Lower leg skin (tissue), 4 donors: ENCODE results near the gene SEPTIN8. TPM values are rescaled to one million over a fixed set of nuclear protein-coding genes. Genes with fewer than 3 reads are reported as not detected.

Experiments
- DNase-seq, 2 donors: peaks; one replicate each; pipeline ENCODE4 v3.0.0-alpha.2; 2019; ENCODE audit warnings: low spot score in 2 of 2
- H3K4me3 ChIP-seq: fragments of 200-600 bp; sonication (generic); 2 replicates; pipeline ENCODE4 v1.5.1; 2017; ENCODE audit warnings: mild to moderate bottlenecking, low read depth; ENCODE audit not compliant: poor library complexity, severe bottlenecking
- POLR2A ChIP-seq, 2 donors: fragments of 450-650 bp; IDR thresholded peaks; one replicate each; pipeline ENCODE4 v1.6.1; 2016 to 2017; ENCODE audit warnings: antibody characterized with exemption in 2 of 2, mild to moderate bottlenecking in 1 of 2, moderate library complexity in 1 of 2
- WGBS, 2 donors: methylation state at CpG; one replicate each; pipeline ENCODE4 v1.1.5; 2018; 5-methylcytosine and 5-hydroxymethylcytosine counted together
- intact Hi-C: fragments of 100-400 bp; cut with DNase I; formaldehyde crosslinking; loops from one replicate; pipeline ENCODE4 v1.15.0; 2023; ENCODE audit warnings: low total_unique reads
- total RNA-seq, 4 donors: library from RNA; depleted of rRNA; stranded (reverse); fragments of >200 nt; gene quantifications; one replicate each; pipeline ENCODE4 v1.1.0, GENCODE V29; 2016
- TF ChIP-seq, protein P1 (sequence below), 3 donors: fragments of 450-650 bp; IDR thresholded peaks; one replicate each; pipeline ENCODE4 v1.5.1; 2016; ENCODE audit warnings: antibody characterized with exemption in 3 of 3, mild to moderate bottlenecking in 3 of 3, moderate library complexity in 2 of 3

SEPTIN8 gene, protein sequence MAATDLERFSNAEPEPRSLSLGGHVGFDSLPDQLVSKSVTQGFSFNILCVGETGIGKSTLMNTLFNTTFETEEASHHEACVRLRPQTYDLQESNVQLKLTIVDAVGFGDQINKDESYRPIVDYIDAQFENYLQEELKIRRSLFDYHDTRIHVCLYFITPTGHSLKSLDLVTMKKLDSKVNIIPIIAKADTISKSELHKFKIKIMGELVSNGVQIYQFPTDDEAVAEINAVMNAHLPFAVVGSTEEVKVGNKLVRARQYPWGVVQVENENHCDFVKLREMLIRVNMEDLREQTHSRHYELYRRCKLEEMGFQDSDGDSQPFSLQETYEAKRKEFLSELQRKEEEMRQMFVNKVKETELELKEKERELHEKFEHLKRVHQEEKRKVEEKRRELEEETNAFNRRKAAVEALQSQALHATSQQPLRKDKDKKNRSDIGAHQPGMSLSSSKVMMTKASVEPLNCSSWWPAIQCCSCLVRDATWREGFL
- 10 to 100 TPM; 70.0 to 99.6 (median 87.8) TPM for total RNA-seq

DNA sequence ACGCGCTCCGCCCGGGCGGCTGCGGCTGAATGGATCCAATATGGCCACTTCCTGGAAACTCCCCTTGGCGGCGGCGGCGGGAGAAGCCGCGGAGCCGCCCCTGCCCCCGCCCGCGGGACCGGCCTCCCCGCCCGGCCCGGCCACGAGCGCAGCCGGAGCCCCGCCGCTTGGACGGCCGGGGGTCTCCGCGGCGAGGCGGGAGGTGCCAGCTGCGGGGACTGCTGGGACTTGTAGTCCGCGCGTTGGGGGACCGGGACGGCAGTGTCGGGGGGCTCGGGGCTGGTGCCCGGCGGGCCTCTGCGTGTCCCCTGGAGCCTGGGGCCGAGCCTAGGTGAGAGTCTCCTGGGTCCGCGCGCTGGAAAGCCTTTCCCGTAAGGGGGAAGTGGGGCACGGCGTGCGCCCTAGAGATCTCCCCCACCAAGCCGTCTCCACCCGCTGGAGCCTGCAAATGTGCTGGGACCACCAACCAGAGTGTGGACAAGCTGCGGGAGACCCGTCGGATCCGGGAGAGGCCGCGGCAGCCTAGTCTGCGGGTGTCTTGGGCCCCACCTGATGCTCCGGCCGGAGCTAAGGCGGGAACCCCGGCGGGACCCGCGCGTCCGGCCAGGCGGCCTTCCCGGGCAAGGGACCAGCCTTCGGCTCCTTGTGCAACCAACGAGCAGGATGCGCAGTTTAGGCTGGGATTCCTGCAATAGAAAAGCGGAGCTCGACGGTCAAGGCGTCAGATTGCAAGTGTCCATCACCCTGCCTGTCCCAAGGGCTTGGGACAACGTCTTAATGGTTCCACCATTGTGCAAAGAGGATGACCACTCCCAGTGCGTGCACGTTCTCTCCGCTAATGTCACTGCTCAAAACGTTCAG, at the start of gene SEPTIN8:
Gene SEPTIN8 (minus strand): TSS at position 31 of the 861 bp plus-strand sequence. CDS start 102 bp downstream, outside the sequence.
- peak within 1 kb of the TSS; percentile 64 for H3K4me3 ChIP-seq
- WGBS, 2 donors: 1 to 3% methylated on average over 19 to 65 of the region's 82 CpGs
- TF ChIP-seq, protein P1, sequence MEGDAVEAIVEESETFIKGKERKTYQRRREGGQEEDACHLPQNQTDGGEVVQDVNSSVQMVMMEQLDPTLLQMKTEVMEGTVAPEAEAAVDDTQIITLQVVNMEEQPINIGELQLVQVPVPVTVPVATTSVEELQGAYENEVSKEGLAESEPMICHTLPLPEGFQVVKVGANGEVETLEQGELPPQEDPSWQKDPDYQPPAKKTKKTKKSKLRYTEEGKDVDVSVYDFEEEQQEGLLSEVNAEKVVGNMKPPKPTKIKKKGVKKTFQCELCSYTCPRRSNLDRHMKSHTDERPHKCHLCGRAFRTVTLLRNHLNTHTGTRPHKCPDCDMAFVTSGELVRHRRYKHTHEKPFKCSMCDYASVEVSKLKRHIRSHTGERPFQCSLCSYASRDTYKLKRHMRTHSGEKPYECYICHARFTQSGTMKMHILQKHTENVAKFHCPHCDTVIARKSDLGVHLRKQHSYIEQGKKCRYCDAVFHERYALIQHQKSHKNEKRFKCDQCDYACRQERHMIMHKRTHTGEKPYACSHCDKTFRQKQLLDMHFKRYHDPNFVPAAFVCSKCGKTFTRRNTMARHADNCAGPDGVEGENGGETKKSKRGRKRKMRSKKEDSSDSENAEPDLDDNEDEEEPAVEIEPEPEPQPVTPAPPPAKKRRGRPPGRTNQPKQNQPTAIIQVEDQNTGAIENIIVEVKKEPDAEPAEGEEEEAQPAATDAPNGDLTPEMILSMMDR (IDR thresholded peaks at IDR 0.05): no peak
- no peak for TF ChIP-seq POLR2A (IDR thresholded peaks at IDR 0.05)
- DNase-seq: peak in 1 of 2 donors; percentile 93
- intact Hi-C loops: no loop called here

DNA sequence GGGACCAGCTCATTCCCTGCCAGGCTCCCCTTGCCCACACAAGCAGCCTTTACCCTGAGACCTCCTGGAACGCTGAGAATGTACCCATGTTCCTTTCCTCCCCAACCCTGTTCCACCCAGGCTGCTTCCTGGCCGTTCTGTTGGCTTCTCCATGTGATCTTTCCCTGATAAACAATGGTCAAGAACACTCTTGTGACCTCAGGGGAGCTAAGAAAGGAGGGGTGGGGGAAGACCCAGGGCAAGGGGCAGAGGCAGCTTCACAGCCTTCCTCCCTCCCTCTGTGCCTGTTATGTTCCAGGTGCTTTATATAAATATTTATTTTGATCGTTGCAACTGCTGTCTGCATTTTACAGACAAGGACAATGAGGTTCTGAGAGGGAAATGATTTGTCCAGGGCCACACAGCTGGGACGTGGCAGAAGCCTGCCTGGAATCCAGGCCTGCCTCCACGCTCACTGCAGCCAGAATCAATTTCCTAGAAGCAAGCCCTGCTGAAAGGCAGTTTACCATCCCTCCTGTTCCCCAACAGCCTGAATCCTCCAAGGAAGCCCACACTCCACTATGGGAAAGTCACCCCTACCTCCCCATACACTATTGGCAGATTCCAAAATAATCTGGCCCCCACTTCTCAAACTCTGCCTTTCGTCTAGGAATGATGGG, 49.5 kb upstream of the SEPTIN8 start:
- TF ChIP-seq, protein P1 (IDR thresholded peaks at IDR 0.05): no peak
- no peak for TF ChIP-seq POLR2A (IDR thresholded peaks at IDR 0.05)
- no peak for DNase-seq
- 87 to 89% methylated on average over 6 of the region's 6 CpGs for WGBS, 2 donors
- intact Hi-C loops: no loop called here
- H3K4me3 ChIP-seq: no peak overlapping the region

DNA sequence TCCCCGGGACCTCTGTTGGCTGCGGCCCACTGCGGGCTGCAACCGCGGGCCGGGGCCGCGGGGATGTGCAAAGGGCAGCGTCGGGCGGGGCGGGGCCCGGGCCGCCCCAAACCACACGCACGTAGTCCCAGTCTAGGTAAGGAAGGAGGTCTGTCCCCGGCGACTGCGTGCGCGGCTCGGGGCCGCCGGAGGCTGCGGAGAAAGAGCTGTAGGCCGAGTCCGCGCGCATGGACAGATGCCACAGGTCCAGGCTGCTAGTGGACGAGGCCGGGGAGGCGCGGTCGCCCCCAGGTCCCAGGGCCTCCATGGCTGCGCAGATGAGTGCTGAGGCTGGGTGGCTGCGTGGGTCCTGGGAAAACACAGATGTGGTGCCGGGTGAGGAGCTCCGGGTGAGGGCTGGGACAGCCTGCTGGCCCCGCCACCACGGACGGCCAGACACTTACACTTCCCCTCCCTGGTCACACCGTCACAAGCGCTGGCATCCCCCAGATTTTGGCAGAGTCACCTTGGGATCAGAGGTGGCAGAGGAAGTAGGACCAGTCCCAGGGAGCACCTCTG, 48.9 kb upstream of the SEPTIN8 start:
- WGBS, 2 donors: 71 to 74% methylated on average over 24 to 32 of the region's 43 CpGs
- DNase-seq: no peak
- no peak overlapping the region for H3K4me3 ChIP-seq
- no peak for TF ChIP-seq POLR2A (IDR thresholded peaks at IDR 0.05)
- TF ChIP-seq, protein P1 (IDR thresholded peaks at IDR 0.05): no peak
- intact Hi-C loops: no loop called here

DNA sequence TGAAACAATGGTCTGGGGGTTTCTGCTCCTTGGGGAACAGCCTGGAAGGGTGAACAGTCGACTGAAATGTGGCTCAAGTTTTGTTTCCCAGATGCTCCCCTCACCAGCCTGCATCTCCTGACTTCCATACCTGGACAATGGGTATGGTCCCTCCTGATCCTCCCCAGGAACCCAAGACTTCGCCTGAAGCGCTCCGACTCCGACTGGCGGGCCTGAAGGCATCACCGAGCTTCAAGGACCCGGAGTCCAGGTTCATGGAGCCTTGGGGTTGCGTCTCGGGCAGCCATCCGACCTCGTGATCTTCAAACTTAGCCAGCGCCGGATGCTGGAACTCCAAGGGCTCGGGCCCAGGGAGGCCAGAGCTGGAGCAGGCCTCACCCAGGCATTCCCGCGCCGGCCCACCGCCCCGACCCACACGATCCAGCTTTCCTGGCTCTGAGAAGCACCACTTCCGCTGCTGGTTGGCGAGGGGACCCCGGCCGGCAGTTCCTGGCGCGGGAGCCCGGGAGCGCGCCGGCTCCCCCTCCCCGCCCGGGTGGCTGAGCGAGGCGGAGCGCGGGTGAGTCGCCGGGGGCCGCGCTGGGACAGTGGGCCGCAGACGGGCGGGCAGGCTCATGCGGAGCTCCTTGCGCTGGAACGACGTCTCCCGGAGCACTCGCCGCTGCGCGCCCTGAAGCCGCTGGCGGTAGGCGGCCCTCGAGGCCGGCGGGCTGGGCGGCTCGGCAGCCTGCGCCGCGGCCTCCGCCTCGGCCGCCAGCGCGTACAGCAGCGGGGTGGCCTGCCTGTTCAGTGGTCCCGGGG, 48.2 kb upstream of the SEPTIN8 start:
- TF ChIP-seq, protein P1 (IDR thresholded peaks at IDR 0.05): no peak
- no peak for TF ChIP-seq POLR2A (IDR thresholded peaks at IDR 0.05)
- intact Hi-C loops: no loop called here
- H3K4me3 ChIP-seq: no peak overlapping the region
- 61 to 77% methylated on average over 30 to 36 of the region's 71 CpGs for WGBS, 2 donors
- DNase-seq: no peak

DNA sequence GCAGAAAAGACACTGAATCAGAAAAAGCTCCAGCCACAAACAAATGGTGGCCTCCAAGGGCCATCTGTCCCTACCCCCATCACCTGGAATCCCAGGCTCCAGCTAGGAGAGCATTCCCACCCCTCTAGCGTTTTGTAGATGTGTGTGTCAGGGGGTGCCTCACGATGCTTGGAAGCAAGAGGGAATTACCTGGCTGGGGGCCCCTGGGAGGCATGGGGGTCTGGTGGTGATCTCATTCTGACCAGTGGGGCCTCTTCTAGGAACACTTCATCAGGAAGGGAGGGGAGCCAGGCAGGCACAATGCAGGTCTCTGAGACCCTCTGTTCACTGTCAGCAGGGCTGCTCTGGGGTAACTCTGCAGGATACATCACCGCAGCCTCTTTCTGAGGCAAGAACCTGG, 47.4 kb upstream of the SEPTIN8 start:
- intact Hi-C loops: no loop called here
- TF ChIP-seq POLR2A (IDR thresholded peaks at IDR 0.05): no peak
- TF ChIP-seq, protein P1 (IDR thresholded peaks at IDR 0.05): no peak
- no peak for DNase-seq
- WGBS, 2 donors: 91 to 93% methylated on average over 3 of the region's 3 CpGs
- H3K4me3 ChIP-seq: no peak overlapping the region
